Measurements from ENCODE around the gene TWNK. TPM values are rescaled to one million over a fixed set of nuclear protein-coding genes. Genes with fewer than 3 reads are reported as not detected.

The TWNK gene
- total RNA-seq, 4 donors from 2014 or later: 5.5 to 7.7 (median 6.8) TPM

DNA sequence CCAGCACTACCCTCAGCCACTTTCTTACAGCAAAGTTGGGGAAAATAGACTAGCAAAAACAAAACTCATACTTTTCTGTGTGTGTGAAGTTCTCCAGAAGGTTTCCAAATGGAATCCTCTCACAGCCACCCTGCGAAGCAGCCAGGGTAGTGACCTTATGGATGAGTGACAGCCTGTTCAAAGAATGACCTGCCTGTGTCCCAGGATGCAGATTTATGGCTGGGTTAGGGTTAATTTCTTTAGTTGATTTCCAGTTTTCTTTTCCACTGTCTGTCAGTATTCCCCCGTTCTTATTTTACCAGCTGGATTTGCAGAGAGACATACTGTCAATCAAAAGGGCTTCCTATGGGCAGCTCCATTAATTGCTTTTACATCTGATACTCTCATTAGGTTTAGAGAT, 20.5 kb upstream of the TWNK start:
- Histone ChIP-seq H3K36me3 (no peaks in the 10 kb centered on the region), H3K9me3 (no peaks in the 10 kb centered on the region), H3K4me1 (peaks cover 23 to 36% of the 10 kb centered on the region in 2 donors), H3K27me3 (no peaks in the 10 kb centered on the region), H3K4me3 (replicated peaks in 1 of 3) (no peak overlapping the region), H3K27ac (no peak overlapping the region)
- TF ChIP-seq, protein P1, sequence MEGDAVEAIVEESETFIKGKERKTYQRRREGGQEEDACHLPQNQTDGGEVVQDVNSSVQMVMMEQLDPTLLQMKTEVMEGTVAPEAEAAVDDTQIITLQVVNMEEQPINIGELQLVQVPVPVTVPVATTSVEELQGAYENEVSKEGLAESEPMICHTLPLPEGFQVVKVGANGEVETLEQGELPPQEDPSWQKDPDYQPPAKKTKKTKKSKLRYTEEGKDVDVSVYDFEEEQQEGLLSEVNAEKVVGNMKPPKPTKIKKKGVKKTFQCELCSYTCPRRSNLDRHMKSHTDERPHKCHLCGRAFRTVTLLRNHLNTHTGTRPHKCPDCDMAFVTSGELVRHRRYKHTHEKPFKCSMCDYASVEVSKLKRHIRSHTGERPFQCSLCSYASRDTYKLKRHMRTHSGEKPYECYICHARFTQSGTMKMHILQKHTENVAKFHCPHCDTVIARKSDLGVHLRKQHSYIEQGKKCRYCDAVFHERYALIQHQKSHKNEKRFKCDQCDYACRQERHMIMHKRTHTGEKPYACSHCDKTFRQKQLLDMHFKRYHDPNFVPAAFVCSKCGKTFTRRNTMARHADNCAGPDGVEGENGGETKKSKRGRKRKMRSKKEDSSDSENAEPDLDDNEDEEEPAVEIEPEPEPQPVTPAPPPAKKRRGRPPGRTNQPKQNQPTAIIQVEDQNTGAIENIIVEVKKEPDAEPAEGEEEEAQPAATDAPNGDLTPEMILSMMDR (IDR thresholded peaks at IDR 0.05): no peak
- TF ChIP-seq POLR2A (IDR thresholded peaks at IDR 0.05): no peak
- no peak for DNase-seq
- 78 to 85% methylated on average over 2 of the region's 2 CpGs for whole genome bisulfite sequencing, 2 donors
- intact Hi-C loops (cut with DNase I): no loop called here

DNA sequence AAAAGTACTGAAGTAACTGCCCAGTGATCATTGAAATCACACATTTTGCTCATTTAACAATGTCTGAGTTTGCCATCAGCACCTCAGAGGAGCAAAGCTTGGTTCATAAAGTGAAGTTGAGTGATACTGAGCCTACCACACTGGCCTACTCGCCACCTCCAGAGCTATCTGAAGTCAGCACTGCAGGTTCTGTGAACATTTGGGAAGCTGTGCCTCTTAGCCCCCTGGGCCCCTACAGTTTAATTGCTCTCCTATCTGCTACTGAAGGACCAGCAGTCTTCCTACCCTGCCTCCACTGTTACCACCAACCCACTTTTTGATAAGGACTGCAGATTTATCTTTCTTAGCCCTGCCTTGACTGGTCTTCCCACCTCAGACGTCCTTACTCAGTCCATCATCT, 20.0 kb upstream of the TWNK start:
- Histone ChIP-seq H3K27me3 (no peaks in the 10 kb centered on the region), H3K36me3 (no peaks in the 10 kb centered on the region), H3K9me3 (no peaks in the 10 kb centered on the region), H3K27ac (no peak overlapping the region), H3K4me1 (peaks cover 19 to 32% of the 10 kb centered on the region in 2 donors), H3K4me3 (replicated peaks in 1 of 3) (no peak overlapping the region)
- intact Hi-C loops (cut with DNase I): no loop called here
- TF ChIP-seq, protein P1 (IDR thresholded peaks at IDR 0.05): no peak
- TF ChIP-seq POLR2A (IDR thresholded peaks at IDR 0.05): no peak
- WGBS, 2 donors: 83 to 89% methylated on average over 2 of the region's 2 CpGs
- DNase-seq: no peak

DNA sequence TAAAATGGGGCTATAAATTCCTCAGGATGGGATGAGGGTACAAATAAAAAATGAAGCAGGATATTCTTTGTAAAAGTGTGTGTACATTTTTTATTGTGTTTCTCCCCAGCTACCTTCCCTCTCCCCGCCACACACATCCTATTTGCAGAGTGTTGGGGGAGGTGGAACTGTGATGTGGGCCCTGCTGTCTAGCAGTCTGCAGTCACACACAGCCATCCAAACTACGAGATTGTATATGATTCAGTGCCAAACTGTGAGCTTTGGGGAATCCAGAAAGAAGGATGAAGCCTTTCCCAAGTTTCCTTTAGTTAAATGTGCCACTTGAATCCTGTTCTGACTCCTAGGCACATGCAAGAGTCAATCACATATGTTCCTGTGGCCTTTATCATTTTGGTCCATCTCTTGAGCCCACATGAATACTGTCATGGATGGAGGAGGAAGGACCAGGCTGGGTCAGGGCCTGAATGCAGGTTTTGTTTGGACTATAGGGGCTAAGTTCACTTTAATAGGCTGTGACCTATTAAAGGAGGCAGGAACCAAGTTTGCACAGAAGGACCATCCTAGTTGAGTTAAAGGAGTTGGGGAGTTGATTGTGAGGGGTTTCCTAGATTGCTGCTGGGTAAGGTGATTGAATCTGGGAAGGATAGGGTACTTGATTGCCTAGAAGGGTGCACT, 19.1 kb upstream of the TWNK start:
- Histone ChIP-seq H3K36me3 (no peaks in the 10 kb centered on the region), H3K27me3 (no peaks in the 10 kb centered on the region), H3K9me3 (no peaks in the 10 kb centered on the region), H3K4me1 (peaks cover 15 to 28% of the 10 kb centered on the region in 2 donors), H3K27ac (no peak overlapping the region), H3K4me3 (replicated peaks in 1 of 3) (no peak overlapping the region)
- intact Hi-C loops (cut with DNase I): no loop called here
- WGBS, 2 donors: 88 to 100% methylated on average over 2 of the region's 2 CpGs
- DNase-seq: no peak
- TF ChIP-seq, protein P1 (IDR thresholded peaks at IDR 0.05): no peak
- TF ChIP-seq POLR2A (IDR thresholded peaks at IDR 0.05): no peak

DNA sequence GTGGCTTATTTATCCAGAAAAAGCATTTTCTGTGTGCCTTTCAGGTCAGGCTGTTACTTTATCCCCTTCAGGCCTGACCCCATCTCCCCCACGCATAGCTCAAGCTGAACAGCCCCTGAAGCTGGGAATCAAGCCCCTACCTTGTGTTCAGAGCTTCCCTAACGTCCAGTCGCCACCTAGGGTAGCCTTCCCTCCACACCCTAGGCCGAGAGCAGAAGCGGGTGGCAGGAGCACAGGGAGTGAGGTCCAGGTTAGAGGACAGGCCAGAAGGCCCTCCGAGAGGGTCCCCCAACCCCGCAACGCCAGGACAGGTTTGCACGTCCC, 18.5 kb upstream of the TWNK start:
- DNase-seq: no peak
- 14 to 32% methylated on average over 8 to 9 of the region's 9 CpGs for WGBS, 2 donors
- Histone ChIP-seq H3K9me3 (no peaks in the 10 kb centered on the region), H3K27ac (no peak overlapping the region), H3K4me1 (peaks cover 11 to 21% of the 10 kb centered on the region in 2 donors), H3K4me3 (replicated peaks in 1 of 3) (peak overlapping the region in 2 of 3 donors; percentile 72 to 75), H3K36me3 (no peaks in the 10 kb centered on the region), H3K27me3 (no peaks in the 10 kb centered on the region)
- TF ChIP-seq, protein P1 (IDR thresholded peaks at IDR 0.05): no peak
- TF ChIP-seq POLR2A (IDR thresholded peaks at IDR 0.05): no peak
- intact Hi-C loops (cut with DNase I): no loop called here

DNA sequence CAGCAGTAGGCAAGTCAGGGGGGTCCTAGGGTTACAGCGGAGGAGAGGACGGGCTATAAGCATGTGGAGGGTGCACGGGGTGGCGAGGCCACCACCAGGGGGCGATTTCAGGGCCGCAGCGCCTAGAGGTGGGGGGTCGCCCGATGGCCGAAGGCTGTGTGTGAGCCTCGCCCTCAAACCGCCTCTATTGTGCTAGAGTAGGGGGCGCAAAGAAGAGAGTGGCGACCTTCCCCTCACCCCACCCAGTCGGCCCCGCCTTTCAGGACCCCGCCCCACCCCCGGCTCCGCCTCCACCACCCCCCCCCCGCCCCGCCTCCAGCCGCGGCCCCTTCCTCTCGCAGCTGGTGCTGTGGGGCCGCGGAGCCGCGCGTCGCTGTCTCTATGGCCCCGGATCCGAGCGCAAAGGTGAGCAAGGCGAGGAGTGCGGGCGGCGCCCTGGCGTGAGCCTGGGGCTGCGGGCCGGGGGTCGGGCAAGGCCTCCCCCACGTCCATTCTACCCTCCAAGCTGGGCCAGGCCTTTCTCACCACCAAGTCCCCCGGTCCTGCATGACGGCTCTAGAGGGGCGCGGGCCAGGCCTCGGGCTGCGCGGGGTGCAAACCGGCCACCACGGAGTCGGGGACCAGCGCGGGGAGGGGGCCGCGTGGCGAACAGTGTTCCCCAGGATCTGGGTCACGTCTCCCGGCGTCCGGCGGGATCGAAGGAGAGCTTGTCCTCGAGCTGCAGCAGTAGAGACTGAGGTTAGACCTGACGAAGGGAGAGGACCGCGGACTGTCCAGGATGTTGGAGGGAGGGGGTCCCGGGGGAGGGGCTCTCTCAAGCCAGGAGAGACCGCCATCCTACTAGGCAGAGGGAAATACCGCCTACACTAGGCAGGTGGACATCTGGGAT, 17.9 kb upstream of the TWNK start, which contains the start of gene SEMA4G:
TSS of gene SEMA4G (plus strand) at position 318 of the 889 bp plus-strand sequence. CDS start 3,409 bp downstream, outside the sequence.
- no peaks in the 10 kb centered on the region for H3K27me3 ChIP-seq
- no peaks in the 10 kb centered on the region for H3K36me3 ChIP-seq
- H3K9me3 ChIP-seq: no peaks in the 10 kb centered on the region
- TF ChIP-seq POLR2A (IDR thresholded peaks at IDR 0.05): peak in 1 of 2 donors; percentile 24
- TF ChIP-seq, protein P1 (IDR thresholded peaks at IDR 0.05): peak; percentile 36 to 71 (median 54)
- peak within 1 kb of the TSS; percentile 42 to 75 (median 72) for H3K4me3 ChIP-seq (replicated peaks in 1 of 3)
- intact Hi-C loops (cut with DNase I): no loop called here
- DNase-seq: peak; percentile 36 to 43
- WGBS, 2 donors: 5 to 17% methylated on average over 6 to 15 of the region's 70 CpGs
- H3K4me1 ChIP-seq: peaks cover 11 to 17% of the 10 kb centered on the region in 2 donors
- peak within 1 kb of the TSS in 2 of 3 donors; percentile 28 to 51 for H3K27ac ChIP-seq
